ENCODE data around the gene PRKCI.

GRCh38 chr3:170322566-170323269, 100.5 kb downstream of the PRKCI start:
- TF ChIP-seq USF2 (IDR thresholded peaks at IDR 0.05; ENCODE audit: low read depth, low read length) (no peak), RAD21 (IDR thresholded peaks at IDR 0.05; ENCODE audit: low read length) (no peak), CTCF (conservative IDR thresholded peaks at IDR 0.05; ENCODE audit: low read depth, low read length) (no peak), SMC3 (IDR thresholded peaks at IDR 0.05; ENCODE audit: low read depth, low read length) (no peak), FOS (IDR thresholded peaks at IDR 0.05; ENCODE audit: low read depth, low read length) (no peak), POLR2A (IDR thresholded peaks at IDR 0.05; ENCODE audit: low read depth, low read length) (no peak), MAZ (IDR thresholded peaks at IDR 0.05; ENCODE audit: borderline replicate concordance, low read depth, low read length) (no peak), CEBPB (IDR thresholded peaks at IDR 0.05; ENCODE audit: low read depth, low read length) (no peak)
